GM18873 (cell line): ENCODE results near the gene FOXP1.
"Not testable (repeated sequence)": the region's sequence is repeated elsewhere in the genome, so short reads cannot be mapped to it uniquely, and the experiment has no call there.

ENCODE experiments used
- ATAC-seq: cut with Tn5 transposase; IDR thresholded peaks from one replicate; pipeline ENCODE4 v1.9.1; 2021; ENCODE audit warnings: mild to moderate bottlenecking, moderate library complexity, moderate number of reproducible peaks; ENCODE audit not compliant: unreplicated experiment, low FRiP score

The FOXP1 gene

DNA sequence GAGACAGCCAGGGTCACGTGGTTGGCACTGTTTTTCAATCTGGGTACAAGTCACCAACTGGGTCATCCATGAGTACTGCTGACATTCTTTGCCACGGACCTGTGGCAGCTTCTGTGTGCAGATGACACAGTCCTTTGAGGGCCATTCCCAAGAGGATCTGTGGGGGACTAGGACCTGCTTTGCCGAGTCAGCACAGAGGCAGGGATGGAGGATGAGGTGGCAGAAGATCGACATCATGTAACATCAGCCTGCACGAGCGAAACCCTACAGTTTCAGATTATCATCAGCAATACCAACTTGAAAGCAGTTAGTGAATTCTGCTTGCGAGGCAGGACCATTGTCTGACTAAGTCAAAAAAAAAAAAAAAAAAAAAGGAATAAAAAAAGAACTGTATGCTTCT is 227.7 kb downstream of the FOXP1 start:
- no peak for ATAC-seq

GRCh38 chr3:71355037-71355436 is 228.5 kb downstream of the FOXP1 start:
- no peak for ATAC-seq

GRCh38 chr3:71351403-71352149 is 232.0 kb downstream of the FOXP1 start:
- no peak for ATAC-seq

GRCh38 chr3:71350998-71351397 is 232.5 kb downstream of the FOXP1 start:
- ATAC-seq, result no peak

DNA sequence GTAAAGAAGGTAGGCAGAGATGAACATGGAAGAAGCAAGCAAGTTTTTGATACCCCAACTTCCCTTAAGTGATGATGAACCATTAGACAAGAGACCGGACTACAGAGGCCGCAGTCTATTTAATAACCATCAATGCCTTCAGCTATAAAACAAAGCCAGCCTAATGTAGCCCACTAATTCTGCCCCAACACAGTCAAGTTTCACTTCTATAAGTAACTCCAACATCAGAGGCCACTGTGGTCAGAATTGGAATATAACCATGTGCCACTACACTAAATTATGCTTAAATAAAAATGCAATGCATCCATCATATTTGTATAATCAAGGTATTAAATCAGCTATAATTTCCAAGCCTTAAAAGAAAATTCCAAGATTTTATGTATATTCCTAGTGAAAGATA is 234.7 kb downstream of the FOXP1 start:
- no peak for ATAC-seq

- ATAC-seq, result no peak
Measured at GRCh38 chr3:71348001-71348632, 235.4 kb downstream of the FOXP1 start.

GRCh38 chr3:71346061-71346460 is 237.5 kb downstream of the FOXP1 start:
- ATAC-seq, result no peak

GRCh38 chr3:71345429-71346040 is 238.0 kb downstream of the FOXP1 start:
- no peak for ATAC-seq

DNA sequence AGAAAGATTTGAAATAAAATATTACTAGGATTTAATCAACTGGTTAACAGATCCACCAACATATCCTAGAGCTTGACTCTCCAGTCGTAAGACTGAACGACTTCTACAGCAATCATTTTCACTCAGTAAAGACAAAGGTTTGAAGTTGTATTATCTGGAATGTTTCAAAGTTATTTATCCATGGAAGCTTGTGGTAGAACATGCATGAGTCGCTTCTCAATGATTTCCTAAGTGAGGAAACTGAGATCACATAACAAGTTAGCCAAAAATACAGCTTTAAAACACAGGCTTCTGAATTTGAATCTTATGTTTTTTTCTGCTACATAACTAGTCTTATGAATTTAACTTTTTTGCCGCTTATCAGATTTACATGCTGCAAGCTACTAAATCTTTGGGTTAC is 241.8 kb downstream of the FOXP1 start:
- ATAC-seq, result no peak

DNA sequence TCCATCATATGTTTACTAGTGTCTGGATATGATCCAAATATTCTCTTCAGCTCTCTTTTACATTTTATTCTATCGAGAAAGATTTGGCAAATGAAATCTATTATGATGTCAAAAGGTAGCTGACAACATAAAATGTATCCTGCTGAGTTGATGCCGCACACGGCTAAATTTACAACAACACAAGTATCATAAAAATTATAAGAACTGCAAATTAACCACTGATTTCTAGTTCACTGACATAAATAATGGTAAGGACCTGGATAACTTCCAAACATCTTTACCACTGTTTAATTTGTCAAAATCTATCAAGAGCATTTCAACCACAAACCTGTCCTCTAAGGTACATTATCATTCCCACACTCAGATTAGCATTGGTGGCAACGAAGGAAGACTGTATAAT is 244.5 kb downstream of the FOXP1 start:
- no peak for ATAC-seq

DNA sequence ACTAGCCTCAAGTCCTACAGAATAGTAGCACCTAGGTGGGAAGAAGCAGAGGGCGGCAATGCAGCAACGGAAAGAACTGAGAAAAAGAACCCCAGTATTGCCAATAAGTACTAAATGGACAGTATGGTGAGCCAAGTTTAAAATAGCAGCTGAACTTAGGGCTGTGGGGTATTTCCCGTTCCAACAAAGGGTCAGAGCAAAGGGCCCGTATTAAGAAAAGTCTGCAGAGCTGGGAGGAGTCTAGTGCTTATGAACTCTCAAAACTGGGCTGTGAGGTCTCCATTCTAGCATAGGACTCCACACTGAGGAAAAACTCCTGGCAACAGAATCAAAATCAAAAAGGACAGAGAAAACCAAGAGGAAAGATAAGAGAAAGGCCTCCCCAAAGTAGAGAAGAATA is 250.7 kb downstream of the FOXP1 start:
- no peak for ATAC-seq

DNA sequence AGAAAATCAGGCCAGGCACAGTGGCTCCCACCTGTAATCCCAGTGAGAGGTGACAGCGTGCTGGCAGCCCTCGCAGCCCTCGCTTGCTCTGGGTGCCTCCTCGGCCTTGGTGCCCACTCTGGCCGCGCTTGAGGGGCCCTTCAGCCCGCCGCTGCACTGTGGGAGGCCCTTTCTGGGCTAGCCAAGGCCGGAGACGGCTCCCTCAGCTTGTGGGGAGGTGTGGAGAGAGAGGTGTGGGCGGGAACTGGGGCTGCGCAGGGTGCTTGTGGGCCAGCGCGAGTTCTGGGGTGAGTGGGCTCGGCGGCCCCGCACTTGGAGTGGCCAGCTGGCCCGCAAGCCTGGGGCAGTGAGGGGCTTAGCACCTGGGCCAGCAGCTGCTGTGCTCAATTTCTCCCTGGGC is 252.6 kb downstream of the FOXP1 start:
- ATAC-seq, result no peak

DNA sequence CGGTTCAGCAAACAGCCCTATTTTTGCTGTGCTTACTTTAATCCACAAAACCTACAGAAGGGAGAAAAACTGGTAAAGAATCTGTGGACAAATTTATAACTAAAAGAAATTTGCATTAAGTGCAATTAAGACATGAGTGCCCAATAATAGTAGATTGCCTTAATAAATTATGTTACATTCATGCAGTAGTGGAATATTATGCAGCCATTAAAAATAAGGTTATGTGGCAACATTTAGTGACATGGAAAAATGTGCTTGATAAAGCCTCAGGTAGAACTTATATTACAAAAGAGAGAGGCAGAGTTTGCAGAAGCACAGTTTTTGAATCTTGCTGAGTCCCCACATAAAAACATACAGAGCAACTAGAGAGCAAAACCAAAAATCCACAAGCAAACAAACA is 253.0 kb downstream of the FOXP1 start:
- no peak for ATAC-seq

- no peak for ATAC-seq
Measured at GRCh38 chr3:71329817-71330216, 253.7 kb downstream of the FOXP1 start.

- no peak for ATAC-seq
Measured at GRCh38 chr3:71328926-71329325, 254.6 kb downstream of the FOXP1 start.

- no peak for ATAC-seq
Measured at GRCh38 chr3:71327936-71328335, 255.6 kb downstream of the FOXP1 start.

DNA sequence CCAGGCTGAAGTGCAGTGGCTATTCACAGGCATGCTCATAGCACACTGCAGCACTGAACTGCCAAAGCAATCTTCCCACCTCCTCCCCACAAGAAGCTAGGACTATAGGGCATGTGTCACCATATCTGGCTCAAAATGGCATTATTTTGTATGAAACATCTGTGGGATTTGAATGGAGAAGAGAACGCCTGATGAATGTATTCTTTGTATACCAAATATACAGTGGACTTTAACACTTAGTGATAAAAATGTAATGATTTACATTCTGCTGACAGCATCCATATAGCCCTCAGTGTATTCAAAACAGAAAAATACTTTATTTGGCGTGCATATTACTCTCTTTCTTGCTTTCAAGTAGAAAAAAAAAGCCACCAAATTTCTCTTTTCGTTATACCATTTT is 257.8 kb downstream of the FOXP1 start:
- ATAC-seq, result no peak

- ATAC-seq, result not testable (repeated sequence)
Measured at GRCh38 chr3:71324224-71324623, 259.3 kb downstream of the FOXP1 start.

DNA sequence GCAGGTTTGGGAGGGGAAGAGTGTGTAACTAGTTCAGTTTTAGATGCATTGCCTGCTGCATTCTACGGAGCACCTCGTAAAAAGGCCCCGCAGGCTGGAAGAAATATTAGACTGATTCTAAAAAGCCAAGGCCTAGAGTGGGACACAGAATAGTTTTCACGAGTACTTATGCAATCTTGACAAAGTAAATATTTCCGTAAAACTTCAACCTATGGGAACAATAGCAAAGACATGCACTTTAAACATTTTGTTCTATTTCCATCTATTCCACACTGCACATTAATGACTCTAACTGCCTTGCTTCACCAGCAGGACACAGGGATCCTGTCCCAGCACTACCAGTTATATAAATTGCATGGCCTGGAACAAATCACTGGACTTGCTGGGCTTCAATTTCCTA is 260.0 kb downstream of the FOXP1 start:
- ATAC-seq, result no peak

DNA sequence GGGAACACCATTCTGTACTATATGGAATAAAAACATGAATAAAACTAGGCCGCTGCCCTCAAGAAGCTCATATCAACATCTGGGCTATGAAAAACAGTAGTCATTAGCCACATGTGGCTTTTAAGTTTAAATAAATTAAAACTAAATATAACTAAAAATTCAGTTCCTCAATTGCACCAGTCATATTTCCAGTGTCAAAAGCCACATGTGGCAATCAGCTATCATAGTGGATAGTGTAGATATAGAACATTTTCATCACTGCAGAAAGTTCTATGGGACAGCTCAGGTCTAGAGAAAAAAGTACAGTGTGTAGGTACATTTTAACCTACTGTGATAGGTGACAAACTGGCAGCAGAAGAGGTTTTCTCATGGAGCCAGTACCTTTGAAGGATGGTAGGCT is 261.4 kb downstream of the FOXP1 start:
- ATAC-seq, result no peak

- ATAC-seq, result no peak
Measured at GRCh38 chr3:71319771-71320170, 263.8 kb downstream of the FOXP1 start.

- no peak for ATAC-seq
Measured at GRCh38 chr3:71318458-71318827, 265.1 kb downstream of the FOXP1 start.
